GM12873 (cell line): ENCODE results near the gene RAMACL.

Experiments used
- TF ChIP-seq, protein P1 (sequence below): IDR thresholded peaks from 2 replicates; pipeline ENCODE4 v1.5.1; 2012; ENCODE audit warnings: low read depth, mild to moderate bottlenecking, moderate library complexity, low read length, control low read depth; ENCODE audit not compliant: insufficient read depth; ENCODE audit errors: missing control alignments

The RAMACL gene

DNA sequence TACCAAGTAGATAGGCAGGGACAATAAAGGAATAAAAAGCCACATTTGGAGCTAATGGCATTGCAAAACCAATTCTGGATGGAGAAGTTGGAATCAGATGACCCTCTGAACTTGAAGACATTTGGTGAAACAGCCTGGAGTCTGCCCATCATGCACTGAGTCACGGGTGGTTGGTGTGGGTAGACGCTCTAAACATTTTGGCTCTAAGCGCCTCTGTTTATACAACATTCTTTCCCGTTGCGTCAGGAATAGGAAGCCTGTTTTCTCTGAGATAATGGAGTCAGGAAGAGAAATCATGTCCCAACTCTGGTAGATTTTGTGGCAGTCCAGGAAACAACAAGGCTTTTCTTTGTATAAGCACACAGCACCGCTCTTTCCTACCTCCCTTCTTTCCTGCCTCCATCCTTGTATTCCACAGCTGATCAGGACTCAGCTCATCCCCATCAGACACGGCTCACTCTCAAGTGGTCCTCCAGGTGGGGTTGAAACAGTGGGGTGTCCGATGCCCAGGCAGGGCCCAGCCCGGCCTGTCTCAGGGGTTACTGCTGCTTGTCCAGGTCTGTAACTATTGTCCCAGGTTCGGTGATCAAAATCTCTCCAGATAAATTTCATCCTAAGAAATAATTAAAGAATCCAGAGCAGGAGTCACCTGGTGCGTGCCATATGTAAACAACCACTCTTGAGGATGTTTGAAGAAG is 12.1 kb upstream of the RAMACL start:
- TF ChIP-seq, protein P1, sequence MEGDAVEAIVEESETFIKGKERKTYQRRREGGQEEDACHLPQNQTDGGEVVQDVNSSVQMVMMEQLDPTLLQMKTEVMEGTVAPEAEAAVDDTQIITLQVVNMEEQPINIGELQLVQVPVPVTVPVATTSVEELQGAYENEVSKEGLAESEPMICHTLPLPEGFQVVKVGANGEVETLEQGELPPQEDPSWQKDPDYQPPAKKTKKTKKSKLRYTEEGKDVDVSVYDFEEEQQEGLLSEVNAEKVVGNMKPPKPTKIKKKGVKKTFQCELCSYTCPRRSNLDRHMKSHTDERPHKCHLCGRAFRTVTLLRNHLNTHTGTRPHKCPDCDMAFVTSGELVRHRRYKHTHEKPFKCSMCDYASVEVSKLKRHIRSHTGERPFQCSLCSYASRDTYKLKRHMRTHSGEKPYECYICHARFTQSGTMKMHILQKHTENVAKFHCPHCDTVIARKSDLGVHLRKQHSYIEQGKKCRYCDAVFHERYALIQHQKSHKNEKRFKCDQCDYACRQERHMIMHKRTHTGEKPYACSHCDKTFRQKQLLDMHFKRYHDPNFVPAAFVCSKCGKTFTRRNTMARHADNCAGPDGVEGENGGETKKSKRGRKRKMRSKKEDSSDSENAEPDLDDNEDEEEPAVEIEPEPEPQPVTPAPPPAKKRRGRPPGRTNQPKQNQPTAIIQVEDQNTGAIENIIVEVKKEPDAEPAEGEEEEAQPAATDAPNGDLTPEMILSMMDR, result no peak

DNA sequence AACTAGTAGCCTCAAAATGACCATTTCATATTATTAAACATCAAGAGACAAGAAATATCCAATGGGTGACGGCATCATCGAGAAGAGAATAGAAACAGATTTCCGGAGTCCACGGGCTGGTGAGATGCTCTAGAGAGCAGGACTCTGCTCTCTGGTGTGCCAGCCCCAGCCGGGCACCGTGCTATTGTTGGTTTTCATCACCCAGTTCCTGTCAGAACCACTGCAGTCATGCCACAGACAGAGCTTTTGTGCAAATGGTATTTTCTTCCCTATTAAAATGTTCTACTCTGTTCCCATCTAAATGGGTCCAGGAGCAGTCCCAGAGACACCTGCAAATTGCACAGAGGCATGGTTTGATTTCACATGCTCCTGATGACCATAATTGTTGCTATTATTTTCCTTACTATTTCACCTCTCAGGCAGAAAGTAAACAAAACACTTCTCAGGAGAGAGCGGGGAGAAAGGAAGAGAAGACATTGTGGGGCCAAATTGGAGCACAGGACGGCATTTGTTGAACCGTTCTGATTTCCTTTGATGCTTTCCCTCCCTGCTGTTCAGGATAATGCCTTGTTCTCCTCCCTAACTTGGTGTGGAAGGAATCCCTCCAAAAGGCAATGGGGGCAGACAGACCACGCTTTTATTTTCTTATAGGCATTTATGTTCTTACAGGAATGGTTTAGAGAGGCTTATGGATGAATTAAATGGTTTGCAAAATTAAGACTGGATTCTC is 11.4 kb upstream of the RAMACL start:
- TF ChIP-seq, protein P1, result no peak

DNA sequence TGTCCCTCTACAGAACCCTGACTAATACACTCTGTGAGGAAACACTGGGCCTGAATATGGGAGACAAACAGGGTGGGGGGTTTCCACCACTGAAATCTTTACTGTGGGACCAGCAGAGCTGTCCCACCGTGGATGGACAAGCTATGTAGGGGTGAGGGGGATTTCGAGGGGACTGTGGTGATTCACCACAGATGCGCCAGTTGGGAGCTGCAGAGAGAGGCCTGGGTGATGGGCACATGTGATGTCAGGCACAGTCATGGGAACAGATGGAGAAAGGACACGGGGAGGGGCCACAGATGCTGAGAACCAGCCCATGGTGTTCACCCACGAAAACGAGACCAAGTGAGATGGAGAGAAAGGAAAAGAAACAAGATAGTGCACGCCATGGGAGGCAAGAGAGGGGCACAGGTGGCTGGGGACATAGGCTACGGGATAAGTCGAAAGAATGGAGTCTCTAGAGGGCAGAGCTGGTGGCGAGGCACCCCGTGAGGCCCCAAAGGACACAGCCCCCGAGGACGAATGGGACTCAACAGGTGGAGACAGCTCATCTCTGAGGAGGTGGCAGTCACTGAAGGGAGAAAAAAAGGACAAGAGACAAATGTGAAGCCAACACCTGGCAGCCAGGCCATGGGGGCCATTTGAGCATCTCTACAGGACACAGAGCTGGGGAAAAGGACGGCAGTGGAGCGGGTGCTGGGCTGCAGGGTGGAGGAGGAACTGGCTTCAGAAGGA is 10.5 kb upstream of the RAMACL start:
- TF ChIP-seq, protein P1, result no peak

DNA sequence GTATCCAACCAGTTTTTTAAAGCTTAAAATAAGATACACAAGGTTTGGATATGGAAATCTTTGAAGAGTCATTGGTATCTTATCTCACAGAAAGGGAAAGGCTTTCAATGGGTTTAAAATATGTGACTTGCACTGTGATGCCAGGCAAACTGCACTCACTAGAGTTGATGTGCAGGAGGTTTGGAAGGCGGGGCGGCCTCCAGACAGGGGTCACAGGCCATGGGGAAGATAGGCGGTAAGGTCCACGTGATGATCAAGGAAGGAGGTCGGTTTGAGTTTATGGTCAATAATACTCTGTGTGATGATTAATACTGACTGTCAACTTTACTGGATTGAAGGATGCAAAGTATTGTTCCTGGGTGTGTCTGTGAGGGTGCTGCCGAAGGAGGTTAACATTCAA is 9.5 kb upstream of the RAMACL start:
- TF ChIP-seq, protein P1, result no peak

DNA sequence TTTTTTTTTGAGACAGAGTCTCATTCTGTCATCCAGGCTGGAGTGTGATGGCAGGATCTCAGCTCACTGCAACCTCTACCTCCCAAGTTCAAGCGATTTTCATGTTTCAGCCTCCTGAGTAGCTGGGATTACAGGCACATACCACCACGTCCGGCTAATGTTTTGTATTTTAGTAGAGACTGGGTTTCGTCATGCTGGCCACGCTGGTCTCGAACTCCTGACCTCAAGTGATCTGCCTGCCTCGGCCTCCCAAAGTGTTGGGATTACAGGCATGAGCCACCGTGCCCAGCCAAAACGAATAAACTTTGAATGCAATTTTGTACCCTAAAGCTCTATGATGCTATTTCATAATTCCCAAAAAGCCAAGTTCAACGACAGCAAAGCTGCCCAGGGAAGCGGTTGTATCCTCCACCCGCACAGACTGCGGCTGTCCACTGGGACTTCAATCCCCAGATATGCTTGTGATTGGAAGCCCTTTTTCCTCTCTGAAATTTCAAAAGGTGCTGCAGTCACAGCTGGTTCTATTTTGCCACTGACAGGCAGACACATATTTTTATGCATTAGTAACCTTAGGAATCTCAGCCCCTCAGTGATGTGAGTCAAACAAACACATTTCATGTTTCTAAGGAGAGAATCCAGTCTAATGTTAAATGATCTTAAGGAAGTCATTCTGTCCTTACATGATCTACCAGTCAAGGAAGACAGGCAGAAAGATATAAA is 8.7 kb upstream of the RAMACL start:
- TF ChIP-seq, protein P1, result no peak

DNA sequence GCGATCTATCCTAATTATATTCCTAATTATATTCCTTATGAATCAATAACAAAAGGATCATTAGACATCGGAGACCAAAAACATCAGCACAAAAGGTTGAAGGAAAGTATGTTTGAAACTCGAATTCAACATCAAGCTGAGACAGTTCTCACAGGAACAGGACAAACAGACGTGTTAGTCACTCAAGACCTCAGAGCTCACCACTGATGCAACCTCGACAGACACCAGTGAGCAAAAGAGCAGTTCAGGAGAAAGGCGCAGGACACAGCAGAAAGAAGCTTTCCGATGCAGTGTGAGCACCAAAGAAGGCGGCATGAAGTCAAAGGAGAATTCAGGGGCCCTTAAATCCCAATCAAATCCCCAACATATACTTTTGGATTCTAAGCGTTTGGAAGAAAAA is 6.3 kb upstream of the RAMACL start:
- TF ChIP-seq, protein P1, result no peak
